H1 (cell line): Measurements from ENCODE around the gene SRRM3. TPM values are rescaled to one million over a fixed set of nuclear protein-coding genes. Genes with fewer than 3 reads are reported as not detected.

Experiments used
- CTCF ChIA-PET: fragments of 300-600 bp; sonication (Branson Sonifier 250); formaldehyde crosslinking; loops from one replicate; lab custom pipeline; 2021; ENCODE audit not compliant: partially characterized antibody; lab: Charles Lee
- POLR2A ChIA-PET: fragments of 300-600 bp; sonication (Branson Sonifier 250); formaldehyde crosslinking; loops from one replicate; lab custom pipeline; 2021; ENCODE audit warnings: inconsistent platforms; ENCODE audit not compliant: partially characterized antibody; lab: Charles Lee
- DNase-seq, 2 experiments: peaks; one replicate each; pipeline versions ENCODE4 v3.0.0 to v3.0.0-alpha.2; 2010 to 2022; ENCODE audit warnings: low spot score in 2 of 2, low read depth in 1 of 2, mixed read lengths in 1 of 2
- FAIRE-seq: peaks from 2 replicates; lab custom pipeline; 2011; peaks lifted over from hg19 to GRCh38; lab: Jason Lieb, UNC
- H2AFZ ChIP-seq: 2 replicates; pipeline ENCODE4 v1.8.1; 2012; ENCODE audit warnings: low read length, inconsistent platforms
- H2AK5ac ChIP-seq: 2 replicates; pipeline ENCODE4 v1.6.1; 2013; ENCODE audit warnings: low read depth, low read length
- H2BK120ac ChIP-seq: replicated peaks from 2 replicates; pipeline ENCODE3; 2013; ENCODE audit warnings: low read depth, low read length, inconsistent platforms
- H2BK12ac ChIP-seq: 2 replicates; pipeline ENCODE4 v1.6.1; 2013; ENCODE audit warnings: low read depth, low read length
- H2BK15ac ChIP-seq: 2 replicates; pipeline ENCODE4 v1.6.1; 2013; ENCODE audit warnings: low read length
- H2BK20ac ChIP-seq: 2 replicates; pipeline ENCODE4 v1.6.1; 2013; ENCODE audit warnings: low read length
- H2BK5ac ChIP-seq: 2 replicates; pipeline ENCODE4 v1.6.1; 2013; ENCODE audit warnings: low read depth, low read length
- H3K14ac ChIP-seq: 2 replicates; pipeline ENCODE4 v1.6.1; 2013; ENCODE audit warnings: inconsistent platforms; ENCODE audit not compliant: insufficient read length
- H3K18ac ChIP-seq: 2 replicates; pipeline ENCODE4 v1.6.1; 2013; ENCODE audit warnings: low read length; ENCODE audit errors: extremely low read depth
- H3K23ac ChIP-seq: 2 replicates; pipeline ENCODE4 v1.6.1; 2013; ENCODE audit warnings: inconsistent platforms; ENCODE audit not compliant: insufficient read length
- H3K23me2 ChIP-seq: 2 replicates; pipeline ENCODE4 v1.6.1; 2013; ENCODE audit warnings: low read depth, low read length
- H3K27ac ChIP-seq: 2 replicates; pipeline ENCODE4 v1.6.1; 2011; ENCODE audit warnings: low read depth, low read length, inconsistent platforms
- H3K27me3 ChIP-seq, 4 experiments: replicated peaks in 1 of 4; 1 replicate in 1 of 4; 2 replicates in 3 of 4; pipeline versions ENCODE4 v1.6.1 to v1.8.1; 2011 to 2013; ENCODE audit warnings: low read length in 3 of 4, mild to moderate bottlenecking in 3 of 4, inconsistent platforms in 2 of 4, mixed read lengths in 2 of 4, moderate library complexity in 1 of 4; ENCODE audit not compliant: control insufficient read depth in 3 of 4, insufficient read depth in 3 of 4; ENCODE audit errors: extremely low read depth in 1 of 4
- H3K36me3 ChIP-seq, 4 experiments: 2 replicates each; pipeline versions ENCODE4 v1.6.1 to v1.8.1; 2011 to 2013; ENCODE audit warnings: mild to moderate bottlenecking in 4 of 4, low read length in 3 of 4, moderate library complexity in 2 of 4, control low read depth in 1 of 4, inconsistent platforms in 1 of 4; ENCODE audit not compliant: insufficient read depth in 4 of 4, control insufficient read depth in 2 of 4
- H3K4ac ChIP-seq: replicated peaks from 2 replicates; pipeline ENCODE3; 2013; ENCODE audit warnings: low read length, low read depth, mixed read lengths, inconsistent platforms; ENCODE audit not compliant: insufficient read length
- H3K4me1 ChIP-seq, 4 experiments: replicated peaks in 1 of 4; 1 replicate in 1 of 4; 2 replicates in 3 of 4; pipeline versions ENCODE4 v1.6.1 to v1.8.1; 2011 to 2013; ENCODE audit warnings: low read length in 3 of 4, inconsistent platforms in 2 of 4, mixed read lengths in 1 of 4; ENCODE audit not compliant: insufficient read depth in 4 of 4, control insufficient read depth in 3 of 4
- H3K4me2 ChIP-seq, 2 experiments: 2 replicates each; pipeline versions ENCODE4 v1.6.1 to v1.8.1; 2011 to 2013; ENCODE audit warnings: low read depth in 2 of 2, low read length in 2 of 2, control low read depth in 1 of 2, inconsistent platforms in 1 of 2, mild to moderate bottlenecking in 1 of 2; ENCODE audit not compliant: insufficient read depth in 1 of 2
- H3K4me3 ChIP-seq, 4 experiments: fragments of 200-600, 300-600 bp in 1 of 4; sonication (generic), shearing (Covaris generic), sonication (Bioruptor Twin) in 1 of 4; 2 replicates each; pipeline versions ENCODE4 v1.5.1 to v1.8.1; 2011 to 2016; ENCODE audit warnings: low read length in 4 of 4, low read depth in 3 of 4, control low read depth in 2 of 4, inconsistent platforms in 2 of 4, mild to moderate bottlenecking in 2 of 4, mixed read lengths in 1 of 4, moderate library complexity in 1 of 4; ENCODE audit not compliant: insufficient read depth in 2 of 4; ENCODE audit errors: extremely low read depth in 1 of 4
- H3K56ac ChIP-seq: replicated peaks from 2 replicates; pipeline ENCODE3; 2013; ENCODE audit warnings: low read depth, mild to moderate bottlenecking, mixed read lengths, low read length, inconsistent platforms; ENCODE audit not compliant: insufficient read length
- H3K79me1 ChIP-seq: 2 replicates; pipeline ENCODE4 v1.6.1; 2013; ENCODE audit warnings: low read depth, low read length, control low read depth
- H3K79me2 ChIP-seq, 2 experiments: 2 replicates each; pipeline versions ENCODE4 v1.6.1 to v1.8.1; 2012 to 2013; ENCODE audit warnings: low read length in 2 of 2, mild to moderate bottlenecking in 2 of 2, inconsistent platforms in 1 of 2; ENCODE audit not compliant: insufficient read depth in 2 of 2, control insufficient read depth in 1 of 2
- H3K9ac ChIP-seq, 4 experiments: replicated peaks in 1 of 4; 1 replicate in 1 of 4; 2 replicates in 3 of 4; pipeline versions ENCODE4 v1.6.1 to v1.8.1; 2011 to 2013; ENCODE audit warnings: low read depth in 3 of 4, low read length in 3 of 4, control low read depth in 2 of 4, mild to moderate bottlenecking in 2 of 4, moderate library complexity in 2 of 4, inconsistent platforms in 1 of 4; ENCODE audit errors: extremely low read depth in 1 of 4
- H3K9me3 ChIP-seq, 2 experiments: 2 replicates each; pipeline versions ENCODE4 v1.6.1 to v1.8.1; 2012 to 2013; ENCODE audit warnings: mild to moderate bottlenecking in 2 of 2, moderate library complexity in 2 of 2, control low read depth in 1 of 2, inconsistent platforms in 1 of 2, low read depth in 1 of 2, low read length in 1 of 2, mixed read lengths in 1 of 2; ENCODE audit not compliant: insufficient read depth in 2 of 2
- H4K20me1 ChIP-seq, 2 experiments: replicated peaks in 1 of 2; 2 replicates each; pipeline versions ENCODE3 to v1.8.1; 2011 to 2013; ENCODE audit warnings: inconsistent platforms in 2 of 2, low read length in 2 of 2, mild to moderate bottlenecking in 1 of 2; ENCODE audit not compliant: insufficient read depth in 2 of 2, control insufficient read depth in 1 of 2
- H4K5ac ChIP-seq: 2 replicates; pipeline ENCODE4 v1.6.1; 2013; ENCODE audit warnings: low read length, low read depth, mixed read lengths, inconsistent platforms; ENCODE audit not compliant: insufficient read length
- H4K8ac ChIP-seq: 2 replicates; pipeline ENCODE4 v1.8.0; 2013; ENCODE audit warnings: mild to moderate bottlenecking, moderate library complexity, low read length, inconsistent platforms; ENCODE audit not compliant: insufficient read depth; ENCODE audit errors: extremely low read depth
- H4K91ac ChIP-seq: replicated peaks from 2 replicates; pipeline ENCODE3; 2013; ENCODE audit warnings: low read length, mixed read lengths, inconsistent platforms; ENCODE audit not compliant: insufficient read length
- BRCA1 ChIP-seq: IDR thresholded peaks from 2 replicates; pipeline ENCODE4 v1.6.1; 2012; ENCODE audit warnings: low read depth, low read length, improper control_type of control experiment
- CHD1 ChIP-seq: IDR thresholded peaks from 2 replicates; pipeline ENCODE4 v1.6.1; 2012; ENCODE audit warnings: low read depth, low read length, improper control_type of control experiment
- EP300 ChIP-seq, 2 experiments: IDR thresholded peaks; 1 replicate in 1 of 2; 2 replicates in 1 of 2; pipeline ENCODE4 v1.6.1; 2011 to 2012; ENCODE audit warnings: low read depth in 2 of 2, low read length in 2 of 2, mild to moderate bottlenecking in 2 of 2, borderline replicate concordance in 1 of 2, inconsistent platforms in 1 of 2, moderate library complexity in 1 of 2
- FOSL1 ChIP-seq: IDR thresholded peaks from 2 replicates; pipeline ENCODE4 v1.6.1; 2011; ENCODE audit warnings: mild to moderate bottlenecking, low read depth, low read length, moderate library complexity; ENCODE audit not compliant: insufficient read depth
- GABPA ChIP-seq: IDR thresholded peaks from 2 replicates; pipeline ENCODE4 v1.6.1; 2011; ENCODE audit warnings: mild to moderate bottlenecking, low read length, moderate library complexity, borderline replicate concordance; ENCODE audit not compliant: insufficient read depth
- MAFK ChIP-seq: IDR thresholded peaks from 2 replicates; pipeline ENCODE4 v1.6.1; 2012; ENCODE audit warnings: low read depth, mild to moderate bottlenecking, improper control_type of control experiment, low read length
- NANOG ChIP-seq: IDR thresholded peaks from 2 replicates; pipeline ENCODE4 v1.6.1; 2011; ENCODE audit warnings: low read length, low read depth, mild to moderate bottlenecking, inconsistent platforms; ENCODE audit not compliant: insufficient read depth, poor library complexity, severe bottlenecking
- NRF1 ChIP-seq: IDR thresholded peaks from 2 replicates; pipeline ENCODE4 v1.6.1; 2011; ENCODE audit warnings: mild to moderate bottlenecking, low read depth, low read length, improper control_type of control experiment
- POLR2AphosphoS5 ChIP-seq: IDR thresholded peaks from 2 replicates; pipeline ENCODE4 v1.6.1; 2011; ENCODE audit warnings: low read depth, low read length
- RNF2 ChIP-seq: fragments of 200-900, 300-1000 bp; sonication (generic); IDR thresholded peaks from 2 replicates; pipeline ENCODE4 v1.7.1; 2016; ENCODE audit warnings: borderline replicate concordance, low read depth, mild to moderate bottlenecking, antibody characterized with exemption, low read length; ENCODE audit not compliant: poor library complexity, severe bottlenecking; ENCODE audit errors: missing control alignments
- SP2 ChIP-seq: IDR thresholded peaks from 2 replicates; pipeline ENCODE4 v1.6.1; 2012; ENCODE audit warnings: mild to moderate bottlenecking, low read length, inconsistent platforms
- SP4 ChIP-seq: IDR thresholded peaks from 2 replicates; pipeline ENCODE4 v1.6.1; 2012; ENCODE audit warnings: low read length, inconsistent platforms
- SUZ12 ChIP-seq: fragments of 200-600 bp; sonication (generic); IDR thresholded peaks from 2 replicates; pipeline ENCODE4 v1.6.1; 2012; ENCODE audit warnings: mild to moderate bottlenecking, inconsistent platforms, low read length, moderate library complexity, mixed read lengths
- WGBS, 2 experiments: shearing (Covaris generic) in 1 of 2; methylation state at CpG; one replicate each; pipeline versions ENCODE4 v1.1.6 to v1.1.7; 2013 to 2015; ENCODE audit warnings: low lambda C conversion rate in 2 of 2, mixed read lengths in 2 of 2, inconsistent platforms in 1 of 2, low coverage in 1 of 2, missing lambda C conversion rate in 1 of 2; ENCODE audit not compliant: insufficient replicate concordance in 2 of 2, insufficient coverage in 1 of 2, insufficient read length in 1 of 2; ENCODE audit errors: extremely low coverage in 1 of 2, missing lambda C conversion rate in 1 of 2; 5-methylcytosine and 5-hydroxymethylcytosine counted together
- polyA plus RNA-seq, 7 experiments: library from polyadenylated mRNA; depleted of rRNA in 3 of 7; stranded (reverse) in 5 of 7; unstranded in 2 of 7; fragments of >200 nt in 5 of 7; fragments of 200-250 nt in 2 of 7; gene quantifications; 1 replicate in 5 of 7; 2 replicates in 1 of 7; 4 replicates in 1 of 7; pipeline versions ENCODE4 v1.2.1 to v1.2.3, GENCODE V29; 2011 to 2013; ENCODE audit warnings: missing spikeins in 2 of 7, mixed read lengths in 2 of 7
- total RNA-seq: library from RNA; stranded (reverse); fragmentation: NEBNext Ultra II Directional; extraction: Animal tissue kit (Norgen Biotek cat#: 25700); gene quantifications from 2 replicates; pipeline ENCODE4 v1.2.1, GENCODE V29; 2021

The SRRM3 gene
- total and polyA plus RNA-seq, 2 of the 8 experiments (the other 6 are each of a cell fraction or from before 2014, with no cell fraction given), result 10.4 to 17.4 TPM

DNA sequence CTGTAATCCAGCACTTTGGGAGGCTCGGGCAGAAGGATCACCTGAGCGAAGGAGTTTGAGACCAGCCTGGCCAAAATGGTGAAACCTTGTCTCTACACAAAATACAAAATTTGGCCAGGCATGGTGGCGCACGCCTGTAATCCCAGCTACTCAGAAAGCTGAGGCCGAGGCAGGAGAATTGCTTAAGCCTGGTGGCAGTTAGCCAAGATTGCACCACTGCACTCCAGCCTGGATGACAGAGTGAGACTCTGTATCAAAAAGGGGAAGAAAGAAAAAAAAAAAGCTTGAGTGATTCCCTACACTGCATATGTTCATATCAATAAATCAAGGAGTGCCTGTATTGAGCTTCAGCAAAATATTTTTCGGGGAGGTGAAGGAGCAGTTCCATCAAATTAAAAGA lies 45.8 kb upstream of the SRRM3 start:
- Histone ChIP-seq H2BK120ac (no peak overlapping the region), H4K5ac (no peak overlapping the region), H2BK20ac (no peak overlapping the region), H3K23ac (no peak overlapping the region), H3K27ac (no peak overlapping the region), H2AFZ (no peak overlapping the region), H3K4ac (no peak overlapping the region), H3K36me3 (no peaks in the 10 kb centered on the region), H3K18ac (no peak overlapping the region), H3K23me2 (no peaks in the 10 kb centered on the region), H2AK5ac (no peak overlapping the region), H3K79me2 (no peaks in the 10 kb centered on the region), H3K4me1 (no peaks in the 10 kb centered on the region), H3K4me3 (no peak overlapping the region), H3K9me3 (no peaks in the 10 kb centered on the region), H3K14ac (no peak overlapping the region), H3K56ac (no peak overlapping the region), H4K91ac (no peak overlapping the region), H3K4me2 (no peak overlapping the region), H4K8ac (no peak overlapping the region), H4K20me1 (no peaks in the 10 kb centered on the region), H3K9ac (no peak overlapping the region), H2BK15ac (no peak overlapping the region), H3K27me3 (no peaks in the 10 kb centered on the region), H2BK12ac (no peak overlapping the region), H2BK5ac (no peak overlapping the region), H3K79me1 (no peaks in the 10 kb centered on the region)
- FAIRE-seq, result no peak
- POLR2A ChIA-PET, result interaction anchor here (0.6 to 3.5 kb wide), 4 partner anchors 8 to 963 kb away, joined by 3 to 11 read pairs (median 4); no protein-coding TSS in a partner anchor
- CTCF ChIA-PET, result interaction anchor here (0.9 to 2.0 kb wide), 5 partner anchors 22 to 135 kb away, joined by 3 to 5 read pairs (median 5); no protein-coding TSS in a partner anchor
- 88% methylated on average over 6 of the region's 6 CpGs; no CpG with 5 or more reads in 1 of the 2 experiments for WGBS, 2 experiments
- no peak for DNase-seq
- TF ChIP-seq MAFK, result no peak
- TF ChIP-seq EP300 (IDR thresholded peaks at IDR 0.05; ENCODE audit: borderline replicate concordance in 1 of 2, low read depth in 2 of 2, low read length in 2 of 2), result no peak
- no peak for TF ChIP-seq FOSL1
- TF ChIP-seq BRCA1, result no peak
- no peak for TF ChIP-seq SP4
- no peak for TF ChIP-seq CHD1
- no peak for TF ChIP-seq SP2
- no peak for TF ChIP-seq RNF2
- TF ChIP-seq SUZ12, result no peak
- no peak for TF ChIP-seq NANOG
- no peak for TF ChIP-seq GABPA
- no peak for TF ChIP-seq NRF1
- TF ChIP-seq POLR2AphosphoS5, result no peak
